ENCODE data around the gene AADACL2.

DNA sequence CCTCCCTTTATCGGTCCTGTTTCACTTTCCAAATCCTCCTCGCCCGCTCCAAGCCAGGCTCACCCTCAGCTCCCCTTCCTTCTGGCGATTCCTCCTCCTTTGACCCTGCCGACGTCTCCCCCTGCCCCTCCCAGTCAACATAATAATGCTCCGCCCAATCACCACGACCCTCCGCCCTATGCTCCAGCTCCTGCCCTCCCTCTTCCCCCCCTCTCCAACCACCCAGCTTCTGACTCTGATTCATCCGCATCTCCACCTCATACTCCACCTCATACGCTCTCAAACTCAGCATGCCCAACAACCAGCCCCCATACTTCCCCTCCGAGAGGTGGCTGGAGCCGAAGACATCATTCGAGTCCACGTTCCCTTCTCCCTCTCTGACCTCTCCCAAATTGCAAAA lies 73.1 kb downstream of the AADACL2 start:
- TF ChIP-seq, protein P1, sequence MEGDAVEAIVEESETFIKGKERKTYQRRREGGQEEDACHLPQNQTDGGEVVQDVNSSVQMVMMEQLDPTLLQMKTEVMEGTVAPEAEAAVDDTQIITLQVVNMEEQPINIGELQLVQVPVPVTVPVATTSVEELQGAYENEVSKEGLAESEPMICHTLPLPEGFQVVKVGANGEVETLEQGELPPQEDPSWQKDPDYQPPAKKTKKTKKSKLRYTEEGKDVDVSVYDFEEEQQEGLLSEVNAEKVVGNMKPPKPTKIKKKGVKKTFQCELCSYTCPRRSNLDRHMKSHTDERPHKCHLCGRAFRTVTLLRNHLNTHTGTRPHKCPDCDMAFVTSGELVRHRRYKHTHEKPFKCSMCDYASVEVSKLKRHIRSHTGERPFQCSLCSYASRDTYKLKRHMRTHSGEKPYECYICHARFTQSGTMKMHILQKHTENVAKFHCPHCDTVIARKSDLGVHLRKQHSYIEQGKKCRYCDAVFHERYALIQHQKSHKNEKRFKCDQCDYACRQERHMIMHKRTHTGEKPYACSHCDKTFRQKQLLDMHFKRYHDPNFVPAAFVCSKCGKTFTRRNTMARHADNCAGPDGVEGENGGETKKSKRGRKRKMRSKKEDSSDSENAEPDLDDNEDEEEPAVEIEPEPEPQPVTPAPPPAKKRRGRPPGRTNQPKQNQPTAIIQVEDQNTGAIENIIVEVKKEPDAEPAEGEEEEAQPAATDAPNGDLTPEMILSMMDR (IDR thresholded peaks at IDR 0.05): no peak
- no peak for TF ChIP-seq POLR2A (IDR thresholded peaks at IDR 0.05)

Data from uterus (tissue), 2 donors.